Upper lobe of left lung (tissue), 6 donors: ENCODE data around the gene SERF2. TPM values are rescaled to one million over a fixed set of nuclear protein-coding genes. Genes with fewer than 3 reads are reported as not detected.
"Not testable (repeated sequence)": the region's sequence is repeated elsewhere in the genome, so short reads cannot be mapped to it uniquely, and the experiment has no call there.

Experiments used
- ATAC-seq, 2 donors: fragments of 200-7000 bp; cut with Tn5 transposase; one replicate each; pipeline ENCODE4 v1.9.1; 2022; ENCODE audit warnings: mild to moderate bottlenecking in 2 of 2, moderate library complexity in 2 of 2; ENCODE audit not compliant: low FRiP score in 2 of 2
- DNase-seq, 2 donors: peaks; one replicate each; pipeline ENCODE4 v3.0.0-alpha.2; 2019 to 2020
- H3K27ac ChIP-seq, 4 donors: fragments of 200-600 bp; sonication (generic); one replicate each; pipeline ENCODE4 v1.5.1; 2016 to 2019
- H3K27me3 ChIP-seq, 4 donors: fragments of 200-600 bp; sonication (generic); one replicate each; pipeline ENCODE4 v1.5.1; 2017 to 2019
- H3K36me3 ChIP-seq, 4 donors: fragments of 200-600 bp; sonication (generic); one replicate each; pipeline ENCODE4 v1.5.1; 2016 to 2019
- H3K4me1 ChIP-seq, 4 donors: fragments of 200-600 bp; sonication (generic); one replicate each; pipeline ENCODE4 v1.5.1; 2018 to 2019
- H3K4me3 ChIP-seq, 4 donors: fragments of 200-600 bp; sonication (generic); one replicate each; pipeline ENCODE4 v1.5.1; 2017 to 2019; ENCODE audit warnings: mild to moderate bottlenecking in 2 of 4, moderate library complexity in 1 of 4
- H3K9me3 ChIP-seq, 4 donors: fragments of 200-600 bp; sonication (generic); one replicate each; pipeline ENCODE4 v1.5.1; 2018 to 2019
- EP300 ChIP-seq, 4 donors: sonication (generic); formaldehyde crosslinking; IDR thresholded peaks; one replicate each; pipeline ENCODE4 v1.5.1; 2017; ENCODE audit warnings: antibody characterized with exemption in 4 of 4, control low read depth in 2 of 4
- POLR2A ChIP-seq, 4 donors: fragments of 450-650 bp; IDR thresholded peaks; one replicate each; pipeline ENCODE4 v1.5.1; 2016 to 2017; ENCODE audit warnings: antibody characterized with exemption in 4 of 4, mild to moderate bottlenecking in 2 of 4
- POLR2AphosphoS5 ChIP-seq, 2 donors: sonication (generic); formaldehyde crosslinking; IDR thresholded peaks; one replicate each; pipeline ENCODE4 v1.5.1; 2017; ENCODE audit warnings: antibody characterized with exemption in 2 of 2
- WGBS, 2 donors: methylation state at CpG; one replicate each; pipeline ENCODE4 v1.1.5; 2017 to 2018; 5-methylcytosine and 5-hydroxymethylcytosine counted together
- small RNA-seq, 4 donors: library from RNA; depleted of rRNA; stranded (forward); fragments of <200 nt; gene quantifications; one replicate each; pipeline ENCODE3, GENCODE V24; 2016
- total RNA-seq, 6 donors: library from RNA; depleted of rRNA in 4 of 6; stranded (reverse); fragments of >200 nt in 4 of 6; gene quantifications; one replicate each; pipeline versions ENCODE4 v1.1.0 to v1.2.1, GENCODE V29; 2016 to 2021
- TF ChIP-seq, protein P1 (sequence below), 6 experiments: fragments of 450-650 bp in 4 of 6; fragments of 200-600 bp in 2 of 6; sonication (generic) in 2 of 6; IDR thresholded peaks; one replicate each; pipeline ENCODE4 v1.5.1; 2016 to 2019; ENCODE audit warnings: antibody characterized with exemption in 6 of 6
- donor health status: DM: no; HTN: no; CAD: no; lungs with moderate emphysema.
- donor health status: DM: no; HTN: yes; CAD: no; lungs with severe emphysema.

SERF2 gene
- total RNA-seq, 6 donors from 2014 or later, result 285 to 1,034 (median 752) TPM

GRCh38 chr15:43831519-43832052 is 39.5 kb downstream of the SERF2 start:
- peaks cover 0 to 17% (median 7%) of the 10 kb centered on the region in 4 donors for H3K4me1 ChIP-seq
- 94% methylated on average over 14 of the region's 14 CpGs for WGBS, 2 donors
- not testable (repeated sequence) for H3K9me3 ChIP-seq, H3K4me3 ChIP-seq, ATAC-seq, DNase-seq, H3K27me3 ChIP-seq, H3K27ac ChIP-seq
- peaks cover 0 to 13% (median 3%) of the 10 kb centered on the region in 4 donors for H3K36me3 ChIP-seq

DNA sequence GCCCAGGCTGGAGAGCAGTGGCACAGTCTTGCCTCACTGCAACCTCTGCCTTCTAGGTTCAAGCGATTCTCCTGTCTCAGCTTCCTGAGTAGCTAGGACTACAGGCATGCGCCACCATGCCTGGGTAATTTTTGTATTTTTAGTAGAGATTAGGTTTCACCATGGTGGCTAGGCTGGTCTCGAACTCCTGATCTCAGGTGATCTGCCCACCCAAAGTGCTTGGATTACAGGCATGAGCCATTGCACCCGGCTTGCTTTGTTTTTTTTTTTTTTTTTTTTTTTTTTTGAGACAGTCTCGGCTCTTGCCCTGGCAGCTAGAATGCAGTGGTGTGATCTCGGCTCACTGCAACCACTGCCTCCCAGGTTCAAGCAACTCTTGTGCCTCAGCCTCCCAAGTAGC is 40.4 kb downstream of the SERF2 start:
- H3K4me1 ChIP-seq, H3K9me3 ChIP-seq, H3K4me3 ChIP-seq, H3K27me3 ChIP-seq, ATAC-seq, DNase-seq, H3K27ac ChIP-seq: not testable (repeated sequence)
- WGBS, 2 donors, result 95 to 97% methylated on average over 6 of the region's 6 CpGs
- H3K36me3 ChIP-seq, result peaks cover 0 to 13% (median 3%) of the 10 kb centered on the region in 4 donors

DNA sequence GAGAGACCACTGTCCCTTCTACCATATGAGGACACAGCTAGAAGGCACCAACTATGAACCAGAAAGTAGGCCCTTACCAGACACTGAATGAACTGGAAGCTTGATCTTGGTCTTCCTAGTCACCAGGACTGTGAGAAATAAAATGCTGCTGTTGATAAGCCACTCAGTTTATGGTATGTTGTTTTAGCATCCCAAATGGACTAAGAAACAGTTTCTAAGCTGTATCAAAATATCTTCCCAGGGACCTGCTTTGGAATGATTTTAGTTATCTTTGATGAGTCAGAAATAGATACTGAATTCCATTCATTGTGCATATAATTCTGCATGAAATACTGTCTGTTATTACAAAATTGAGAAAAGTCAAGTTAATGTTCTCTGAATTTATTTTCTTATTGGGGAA is 53.3 kb downstream of the SERF2 start:
- no peak overlapping the region for H3K27ac ChIP-seq
- DNase-seq (no peak), ATAC-seq (no peak)
- TF ChIP-seq POLR2AphosphoS5 (IDR thresholded peaks at IDR 0.05), result no peak
- TF ChIP-seq, protein P1, sequence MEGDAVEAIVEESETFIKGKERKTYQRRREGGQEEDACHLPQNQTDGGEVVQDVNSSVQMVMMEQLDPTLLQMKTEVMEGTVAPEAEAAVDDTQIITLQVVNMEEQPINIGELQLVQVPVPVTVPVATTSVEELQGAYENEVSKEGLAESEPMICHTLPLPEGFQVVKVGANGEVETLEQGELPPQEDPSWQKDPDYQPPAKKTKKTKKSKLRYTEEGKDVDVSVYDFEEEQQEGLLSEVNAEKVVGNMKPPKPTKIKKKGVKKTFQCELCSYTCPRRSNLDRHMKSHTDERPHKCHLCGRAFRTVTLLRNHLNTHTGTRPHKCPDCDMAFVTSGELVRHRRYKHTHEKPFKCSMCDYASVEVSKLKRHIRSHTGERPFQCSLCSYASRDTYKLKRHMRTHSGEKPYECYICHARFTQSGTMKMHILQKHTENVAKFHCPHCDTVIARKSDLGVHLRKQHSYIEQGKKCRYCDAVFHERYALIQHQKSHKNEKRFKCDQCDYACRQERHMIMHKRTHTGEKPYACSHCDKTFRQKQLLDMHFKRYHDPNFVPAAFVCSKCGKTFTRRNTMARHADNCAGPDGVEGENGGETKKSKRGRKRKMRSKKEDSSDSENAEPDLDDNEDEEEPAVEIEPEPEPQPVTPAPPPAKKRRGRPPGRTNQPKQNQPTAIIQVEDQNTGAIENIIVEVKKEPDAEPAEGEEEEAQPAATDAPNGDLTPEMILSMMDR (IDR thresholded peaks at IDR 0.05), result no peak
- no peak for TF ChIP-seq POLR2A (IDR thresholded peaks at IDR 0.05)
- TF ChIP-seq EP300 (IDR thresholded peaks at IDR 0.05), result no peak
- H3K4me1 ChIP-seq, result no peaks in the 10 kb centered on the region
- H3K27me3 ChIP-seq, result no peaks in the 10 kb centered on the region
- H3K4me3 ChIP-seq, result no peak overlapping the region
- H3K9me3 ChIP-seq, result no peaks in the 10 kb centered on the region
- peaks cover 0 to 27% (median 6%) of the 10 kb centered on the region in 4 donors for H3K36me3 ChIP-seq

Small RNA genes lying within 50 kb of the gene (small RNA-seq; reads per million reads assigned to genes)
- gene MIR1282, result 0 reads per million in 4 donors

Other genes starting within 250 kb of the SERF2 start
- 10 to 100 TPM in 5 of 6 donors, 1 to 10 TPM in 1; 7.1 to 71.2 (median 30.1) TPM for gene PPIP5K1, start 202.1 kb upstream of the SERF2 start, total RNA-seq
- 1 to 10 TPM in 3 of 6 donors, under 1 TPM in 3; 0.30 to 10.0 (median 2.3) TPM for gene CKMT1B, start 198.3 kb upstream of the SERF2 start, total RNA-seq
- gene STRC, start 173.5 kb upstream of the SERF2 start, total RNA-seq, result 1 to 10 TPM in 2 of 6 donors, under 1 TPM in 2, not detected in 2; 0.07 to 4.2 (median 1.0) TPM
- 10 to 100 TPM in 1 of 6 donors, 1 to 10 TPM in 4, under 1 TPM in 1; 0.91 to 15.7 (median 2.5) TPM for gene CATSPER2, start 143.5 kb upstream of the SERF2 start, total RNA-seq
- gene CKMT1A, start 98.5 kb upstream of the SERF2 start, total RNA-seq, result 1 to 10 TPM in 5 of 6 donors, not detected in 1; 1.3 to 4.6 (median 2.6) TPM
- 100 to 1,000 TPM in 4 of 6 donors, 10 to 100 TPM in 2; 18.9 to 450 (median 161) TPM for gene PDIA3, start 45.9 kb upstream of the SERF2 start, total RNA-seq
- gene ELL3, start 15.4 kb upstream of the SERF2 start, total RNA-seq, result 1 to 10 TPM; 1.7 to 8.4 (median 4.3) TPM
- under 1 TPM in 1 of 6 donors, not detected in 5; 0.34 TPM for gene SERINC4, start 7.9 kb downstream of the SERF2 start, total RNA-seq
- gene HYPK, start 8.3 kb downstream of the SERF2 start, total RNA-seq, result 10 to 100 TPM in 5 of 6 donors, 1 to 10 TPM in 1; 6.5 to 41.9 (median 14.1) TPM
- gene MFAP1, start 32.4 kb downstream of the SERF2 start, total RNA-seq, result 10 to 100 TPM in 5 of 6 donors, 1 to 10 TPM in 1; 7.4 to 20.0 (median 17.5) TPM
- gene WDR76, start 34.7 kb downstream of the SERF2 start, total RNA-seq, result 10 to 100 TPM in 1 of 6 donors, 1 to 10 TPM in 4, under 1 TPM in 1; 0.89 to 10.1 (median 3.4) TPM